ENCODE measurements around the gene MED14. TPM values are rescaled to one million over a fixed set of nuclear protein-coding genes. Genes with fewer than 3 reads are reported as not detected.
A peak's percentile ranks its signal among the peaks of the same experiment; 100 is the strongest.

MED14 gene
- total and polyA plus RNA-seq, 10 donors = 6.9 to 63.9 (median 47.0) TPM

DNA sequence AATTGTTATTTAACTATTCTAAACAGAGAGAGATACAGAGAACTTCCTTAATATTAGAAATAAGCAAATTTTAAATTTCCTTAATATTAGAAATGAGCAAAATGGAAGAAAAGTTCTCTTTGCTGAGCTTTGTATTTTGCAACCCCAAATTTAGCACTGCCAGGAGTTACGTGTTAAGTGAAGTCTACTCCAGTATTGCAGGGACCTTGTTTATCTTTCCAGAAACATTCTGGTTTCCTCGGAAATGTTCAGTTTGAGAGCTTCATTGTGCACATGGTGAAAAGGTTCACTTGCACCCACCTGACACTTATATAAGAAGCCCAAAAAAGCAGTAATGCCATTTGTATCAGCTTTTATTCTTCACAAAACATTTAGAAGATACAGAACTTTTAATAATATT is 81.8 kb downstream of the MED14 start:
- Histone ChIP-seq H3K9me3 (no peaks in the 10 kb centered on the region), H3K27me3 (replicated peaks in 1 of 7) (no peaks in the 10 kb centered on the region), H3K27ac (no peak overlapping the region), H3K36me3 (peaks cover 0 to 63% (median 27%) of the 10 kb centered on the region in 6 donors), H3K4me3 (no peak overlapping the region), H3K4me1 (peaks cover 0 to 6% (median 0%) of the 10 kb centered on the region in 6 donors)
- TF ChIP-seq POLR2AphosphoS5 (IDR thresholded peaks at IDR 0.05) = no peak
- TF ChIP-seq POLR2A (IDR thresholded peaks at IDR 0.05) = no peak
- TF ChIP-seq, protein P1, sequence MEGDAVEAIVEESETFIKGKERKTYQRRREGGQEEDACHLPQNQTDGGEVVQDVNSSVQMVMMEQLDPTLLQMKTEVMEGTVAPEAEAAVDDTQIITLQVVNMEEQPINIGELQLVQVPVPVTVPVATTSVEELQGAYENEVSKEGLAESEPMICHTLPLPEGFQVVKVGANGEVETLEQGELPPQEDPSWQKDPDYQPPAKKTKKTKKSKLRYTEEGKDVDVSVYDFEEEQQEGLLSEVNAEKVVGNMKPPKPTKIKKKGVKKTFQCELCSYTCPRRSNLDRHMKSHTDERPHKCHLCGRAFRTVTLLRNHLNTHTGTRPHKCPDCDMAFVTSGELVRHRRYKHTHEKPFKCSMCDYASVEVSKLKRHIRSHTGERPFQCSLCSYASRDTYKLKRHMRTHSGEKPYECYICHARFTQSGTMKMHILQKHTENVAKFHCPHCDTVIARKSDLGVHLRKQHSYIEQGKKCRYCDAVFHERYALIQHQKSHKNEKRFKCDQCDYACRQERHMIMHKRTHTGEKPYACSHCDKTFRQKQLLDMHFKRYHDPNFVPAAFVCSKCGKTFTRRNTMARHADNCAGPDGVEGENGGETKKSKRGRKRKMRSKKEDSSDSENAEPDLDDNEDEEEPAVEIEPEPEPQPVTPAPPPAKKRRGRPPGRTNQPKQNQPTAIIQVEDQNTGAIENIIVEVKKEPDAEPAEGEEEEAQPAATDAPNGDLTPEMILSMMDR (IDR thresholded peaks at IDR 0.05 in 8 of 11, conservative IDR thresholded peaks at IDR 0.05 in 3 of 11) = no peak
- no peak for DNase-seq
- 83 to 91% (median 89%) methylated on average over 2 of the region's 2 CpGs for WGBS, 5 donors
- intact Hi-C loops (cut with DNase I; ENCODE audit: low total_unique reads) = loop anchor here (5.0 kb wide), 1 partner anchor 139 kb away; no protein-coding TSS in a partner anchor

GRCh38 chrX:40652664-40653063 is 82.7 kb downstream of the MED14 start:
- intact Hi-C loops (cut with DNase I; ENCODE audit: low total_unique reads) = loop anchor here (5.0 kb wide), 1 partner anchor 140 kb away; no protein-coding TSS in a partner anchor
- 69 to 93% (median 89%) methylated on average over 1 of the region's 1 CpG for WGBS, 5 donors
- no peak for DNase-seq
- TF ChIP-seq POLR2AphosphoS5 (IDR thresholded peaks at IDR 0.05) = no peak
- no peak for TF ChIP-seq POLR2A (IDR thresholded peaks at IDR 0.05)
- TF ChIP-seq, protein P1 (IDR thresholded peaks at IDR 0.05 in 8 of 11, conservative IDR thresholded peaks at IDR 0.05 in 3 of 11) = no peak
- peaks cover 0 to 11% (median 4%) of the 10 kb centered on the region in 6 donors for H3K4me1 ChIP-seq
- no peak overlapping the region for H3K27ac ChIP-seq
- H3K4me3 ChIP-seq = no peak overlapping the region
- H3K27me3 ChIP-seq (replicated peaks in 1 of 7) = no peaks in the 10 kb centered on the region
- H3K9me3 ChIP-seq = no peaks in the 10 kb centered on the region
- peaks cover 0 to 54% (median 22%) of the 10 kb centered on the region in 6 donors for H3K36me3 ChIP-seq

- intact Hi-C loops (cut with DNase I; ENCODE audit: low total_unique reads) = loop anchor here (5.0 kb wide), 1 partner anchor 141 kb away; no protein-coding TSS in a partner anchor
- DNase-seq = peak; percentile 83
Measured at GRCh38 chrX:40651620-40652223, 83.6 kb downstream of the MED14 start.

More at GRCh38 chrX:40651620-40652223, 83.6 kb downstream of the MED14 start:
- TF ChIP-seq, protein P1 (IDR thresholded peaks at IDR 0.05 in 8 of 11, conservative IDR thresholded peaks at IDR 0.05 in 3 of 11) = peak; percentile 37 to 88 (median 73)
- TF ChIP-seq POLR2A (IDR thresholded peaks at IDR 0.05) = no peak
- no peaks in the 10 kb centered on the region for H3K9me3 ChIP-seq
- H3K27me3 ChIP-seq (replicated peaks in 1 of 7) = no peaks in the 10 kb centered on the region
- H3K27ac ChIP-seq = no peak overlapping the region
- 0 to 4% (median 3%) methylated on average over 3 of the region's 3 CpGs for WGBS, 5 donors
- H3K4me3 ChIP-seq = no peak overlapping the region
- H3K4me1 ChIP-seq = peaks cover 0 to 15% (median 4%) of the 10 kb centered on the region in 6 donors
- H3K36me3 ChIP-seq = peaks cover 0 to 45% (median 13%) of the 10 kb centered on the region in 6 donors

All from spleen (tissue), 11 donors.